Fibroblast of peridontal ligament (primary cell): ENCODE measurements around the gene TNN.
"Not testable (repeated sequence)": the region's sequence is repeated elsewhere in the genome, so short reads cannot be mapped to it uniquely, and the experiment has no call there.

Experiments used
- DNase-seq: peaks from one replicate; pipeline ENCODE4 v3.0.0-alpha.2; 2010; ENCODE audit errors: extremely low read depth

TNN gene

GRCh38 chr1:175067362-175068106 lies at the start of gene TNN:
Gene TNN, plus strand, starts transcription at chr1:175067833. Its CDS starts 9,586 bp downstream, at chr1:175077419.
- DNase-seq = no peak

- DNase-seq = no peak
These were observed 48.1 kb upstream of the TNN start for GRCh38 chr1:175019524-175019923.

- peak; percentile 99 for DNase-seq
These were observed 44.4 kb upstream of the TNN start, which contains the start of gene MRPS14 for GRCh38 chr1:175023043-175023921. Gene MRPS14, minus strand, starts transcription at chr1:175023425. Its CDS starts 17 bp downstream, at chr1:175023408.

GRCh38 chr1:175023922-175024242 lies 43.8 kb upstream of the TNN start:
- not testable (repeated sequence) for DNase-seq

- DNase-seq = no peak
These were observed 42.9 kb upstream of the TNN start for GRCh38 chr1:175024773-175025172.

- no peak for DNase-seq
These were observed 33.7 kb upstream of the TNN start for GRCh38 chr1:175033953-175034352.

GRCh38 chr1:175034775-175035174 lies 32.9 kb upstream of the TNN start:
- no peak for DNase-seq

GRCh38 chr1:175035865-175036264 lies 31.8 kb upstream of the TNN start:
- DNase-seq = no peak

- no peak for DNase-seq
These were observed 31.2 kb upstream of the TNN start for GRCh38 chr1:175036476-175036875.

GRCh38 chr1:175037416-175037815 lies 30.2 kb upstream of the TNN start:
- no peak for DNase-seq

GRCh38 chr1:175040324-175040879 lies 27.2 kb upstream of the TNN start:
- no peak for DNase-seq

- no peak for DNase-seq
These were observed 25.0 kb upstream of the TNN start for GRCh38 chr1:175042650-175043049.

GRCh38 chr1:175043824-175044223 lies 23.8 kb upstream of the TNN start:
- no peak for DNase-seq

- not testable (repeated sequence) for DNase-seq
These were observed 23.0 kb upstream of the TNN start for GRCh38 chr1:175044591-175044990.

GRCh38 chr1:175045097-175045496 lies 22.5 kb upstream of the TNN start:
- DNase-seq = no peak

- DNase-seq = no peak
These were observed 22.1 kb upstream of the TNN start for GRCh38 chr1:175045519-175045918.

GRCh38 chr1:175050992-175051391 lies 16.6 kb upstream of the TNN start:
- DNase-seq = no peak

- DNase-seq = no peak
These were observed 12.9 kb upstream of the TNN start for GRCh38 chr1:175054736-175055135.

GRCh38 chr1:175062339-175062738 lies 5.3 kb upstream of the TNN start:
- no peak for DNase-seq

GRCh38 chr1:175062858-175063257 lies 4.8 kb upstream of the TNN start:
- DNase-seq = no peak

GRCh38 chr1:175070818-175071217 lies 3.2 kb downstream of the TNN start:
- no peak for DNase-seq

GRCh38 chr1:175071276-175071943 lies 3.8 kb downstream of the TNN start:
- DNase-seq = no peak
